HG03571 (cell line): Measurements from ENCODE around the gene MTHFR.

Experiments
- ATAC-seq: cut with Tn5 transposase; IDR thresholded peaks from one replicate; pipeline ENCODE4 v1.9.1; 2021; ENCODE audit not compliant: unreplicated experiment

MTHFR gene

GRCh38 chr1:11805422-11806306 is at the start of gene MTHFR, which contains the start of gene CLCN6:
Gene MTHFR, minus strand, starts transcription at chr1:11805964. Its CDS starts 2,848 bp downstream, at chr1:11803116.
Gene CLCN6, plus strand, starts transcription at chr1:11806191. Its CDS starts 72 bp downstream, at chr1:11806263.
- peak; percentile 76 for ATAC-seq

DNA sequence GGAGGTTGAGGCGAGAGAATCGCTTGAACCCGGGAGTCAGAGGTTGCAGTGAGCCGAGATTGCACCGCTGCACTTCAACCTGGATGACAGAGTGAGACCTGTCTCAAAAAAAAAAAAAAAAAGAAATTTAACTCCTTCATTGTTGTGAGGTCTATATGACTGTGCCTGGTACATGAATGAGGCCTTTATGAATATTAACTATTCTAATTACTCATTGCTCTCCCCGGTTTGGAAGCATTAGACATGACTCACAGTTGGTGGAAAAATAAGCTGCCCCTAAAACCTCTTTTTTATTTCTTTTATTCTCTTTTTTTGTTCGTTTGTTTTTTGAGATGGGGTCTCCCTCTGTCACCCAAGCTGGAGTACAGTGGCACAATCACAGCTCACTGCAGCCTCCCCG is 49.7 kb upstream of the MTHFR start:
- ATAC-seq: no peak

DNA sequence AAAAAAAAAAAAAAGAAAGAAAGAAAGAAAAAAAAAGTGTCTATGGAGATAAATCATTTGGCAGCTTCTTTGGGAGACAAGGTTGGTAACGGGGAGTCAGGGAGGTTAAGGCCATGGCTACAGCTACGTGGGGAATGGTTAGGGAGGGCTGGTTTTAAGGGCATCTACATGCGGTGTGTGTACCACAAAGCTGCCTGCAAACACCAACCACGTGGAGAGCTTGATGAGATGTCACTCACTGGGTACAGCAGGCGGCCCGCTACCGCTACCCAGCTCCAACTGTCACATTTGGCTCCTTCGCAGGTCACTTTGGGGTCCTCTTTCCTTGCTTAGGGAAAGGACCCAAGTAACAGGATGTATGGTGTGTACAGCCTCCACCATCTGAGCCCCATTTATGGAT is 48.8 kb upstream of the MTHFR start:
- no peak for ATAC-seq

- no peak for ATAC-seq
These were observed 45.4 kb upstream of the MTHFR start for GRCh38 chr1:11851180-11851579.

DNA sequence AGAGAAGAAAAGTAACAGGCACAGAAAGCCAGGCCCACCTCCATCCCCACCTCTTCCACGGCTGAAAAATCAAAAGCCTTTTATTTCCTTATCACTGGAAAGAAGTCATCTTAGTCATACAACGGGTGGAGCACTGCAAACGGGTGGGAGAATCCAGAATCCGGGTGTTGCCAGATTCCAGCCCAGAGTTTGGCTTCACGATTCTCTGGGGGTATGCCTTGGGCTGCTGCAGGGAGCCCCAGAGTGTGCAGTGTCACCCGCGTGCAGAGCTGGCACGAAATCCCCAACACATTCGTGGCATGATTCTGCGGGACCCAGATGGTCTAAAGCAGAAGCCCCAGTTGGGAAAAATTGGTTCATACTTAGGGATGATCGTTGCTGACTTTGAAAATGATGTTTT is 44.4 kb upstream of the MTHFR start:
- ATAC-seq: no peak

GRCh38 chr1:11848373-11848700 is 42.6 kb upstream of the MTHFR start:
- no peak for ATAC-seq

- ATAC-seq: no peak
These were observed 42.1 kb upstream of the MTHFR start, which contains the start of gene NPPA for GRCh38 chr1:11847667-11848372. Gene NPPA, minus strand, starts transcription at chr1:11847783. Its CDS starts 99 bp downstream, at chr1:11847684.

DNA sequence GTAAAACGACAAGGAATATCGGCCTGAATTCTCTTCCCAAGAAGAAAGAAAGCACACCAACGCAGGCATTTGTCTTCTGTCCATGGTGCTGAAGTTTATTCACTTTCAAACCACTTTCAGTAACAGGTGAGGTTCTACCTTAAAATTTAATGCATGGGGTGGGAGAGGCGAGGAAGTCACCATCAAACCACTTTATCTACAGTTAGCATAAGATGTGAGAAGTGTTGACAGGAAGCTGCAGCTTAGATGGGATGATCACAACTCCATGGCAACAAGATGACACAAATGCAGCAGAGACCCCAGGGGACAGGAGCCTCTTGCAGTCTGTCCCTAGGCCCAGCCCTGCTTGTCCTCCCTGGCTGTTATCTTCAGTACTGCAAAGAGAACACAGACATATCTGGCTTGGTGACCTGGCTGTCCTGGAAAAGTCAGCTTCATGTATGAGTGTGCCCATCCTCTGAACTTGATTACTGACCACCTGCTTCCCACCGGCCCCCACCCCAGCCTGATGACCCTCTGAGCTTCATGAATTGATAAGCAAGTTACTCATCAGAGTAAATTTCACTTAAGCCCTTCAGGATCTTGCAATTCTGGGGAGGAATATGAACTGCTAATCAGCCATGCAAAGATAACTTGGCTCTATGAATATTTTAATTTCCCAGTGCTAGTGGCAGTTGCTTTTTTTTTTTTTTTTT is 40.0 kb upstream of the MTHFR start:
- no peak for ATAC-seq

GRCh38 chr1:11842154-11843041 is 36.6 kb upstream of the MTHFR start:
- no peak for ATAC-seq

DNA sequence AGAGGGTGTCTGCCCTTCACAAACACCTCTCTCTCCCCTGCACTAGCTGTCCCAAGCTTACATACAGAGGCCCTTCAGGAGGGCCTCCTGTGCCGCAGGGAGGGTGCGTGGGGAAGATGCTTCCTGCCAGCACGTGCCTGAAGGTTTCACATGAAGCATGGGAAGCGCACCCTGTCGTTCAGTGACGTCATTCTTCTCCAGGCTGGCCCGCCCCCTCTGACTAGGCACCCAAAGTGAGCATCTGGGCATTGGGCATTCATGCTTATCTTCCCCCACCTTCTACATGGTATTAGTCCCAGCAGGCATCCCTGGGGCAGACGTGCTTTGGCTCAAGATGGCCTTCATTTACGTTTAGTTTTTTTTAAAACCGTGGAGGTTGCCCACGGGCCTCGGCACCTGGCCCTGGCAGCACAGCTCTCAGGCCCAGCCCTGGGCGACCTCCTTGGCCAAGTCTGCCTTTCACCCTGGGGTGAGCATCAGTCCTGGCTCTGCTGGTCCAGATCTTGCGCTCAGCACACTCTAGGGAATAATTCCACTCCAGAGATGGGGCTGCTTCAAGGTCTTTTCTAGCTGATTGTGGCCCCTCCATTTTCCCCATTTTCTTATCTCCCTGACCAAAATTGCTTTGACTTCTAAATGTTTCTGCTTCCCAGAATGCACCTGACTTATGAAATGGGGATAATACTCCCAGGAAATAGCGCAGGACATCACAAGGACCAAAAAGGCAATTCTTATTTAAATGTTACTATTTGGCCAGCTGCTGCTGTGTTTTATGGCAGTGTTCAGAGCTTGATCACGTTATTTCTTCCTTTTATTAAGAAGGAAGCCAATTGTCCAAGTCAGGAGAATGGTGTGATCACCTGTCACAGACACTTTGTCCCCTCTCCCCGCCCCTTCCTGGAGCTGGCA is 35.7 kb upstream of the MTHFR start:
- ATAC-seq: no peak

DNA sequence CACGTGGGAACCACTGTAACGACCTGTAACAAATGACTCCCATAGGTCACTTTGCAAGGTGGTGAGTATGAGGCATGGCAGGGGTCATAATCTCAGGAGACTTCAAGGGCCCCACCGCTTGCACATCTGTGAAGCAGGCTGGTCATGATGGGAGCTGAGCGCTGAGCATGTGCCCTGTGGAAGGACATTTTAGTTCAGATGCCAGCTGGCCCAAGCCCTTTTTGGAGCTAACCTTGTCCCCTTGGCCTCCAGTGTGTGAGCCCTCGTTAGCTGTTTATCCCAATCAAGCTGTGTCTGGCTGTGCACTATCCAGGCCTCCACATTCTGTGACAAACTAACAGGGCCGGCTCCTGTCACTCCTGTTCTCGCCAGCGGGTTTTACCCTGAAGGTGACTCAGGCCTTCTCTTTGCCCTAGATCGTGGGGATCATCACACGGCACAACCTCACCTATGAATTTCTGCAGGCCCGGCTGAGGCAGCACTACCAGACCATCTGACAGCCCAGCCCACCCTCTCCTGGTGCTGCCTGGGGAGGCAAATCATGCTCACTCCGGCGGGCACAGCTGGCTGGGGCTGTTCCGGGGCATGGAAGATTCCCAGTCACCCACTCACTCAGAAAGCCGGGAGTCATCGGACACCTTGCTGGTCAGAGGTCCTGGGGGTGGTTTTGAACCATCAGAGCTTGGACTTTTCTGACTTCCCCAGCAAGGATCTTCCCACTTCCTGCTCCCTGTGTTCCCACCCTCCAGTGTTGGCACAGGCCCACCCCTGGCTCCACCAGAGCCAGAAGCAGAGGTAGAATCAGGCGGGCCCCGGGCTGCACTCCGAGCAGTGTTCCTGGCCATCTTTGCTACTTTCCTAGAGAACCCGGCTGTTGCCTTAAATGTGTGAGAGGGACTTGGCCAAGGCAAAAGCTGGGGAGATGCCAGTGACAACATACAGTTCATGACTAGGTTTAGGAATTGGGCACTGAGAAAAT is 34.3 kb upstream of the MTHFR start:
- ATAC-seq: no peak

DNA sequence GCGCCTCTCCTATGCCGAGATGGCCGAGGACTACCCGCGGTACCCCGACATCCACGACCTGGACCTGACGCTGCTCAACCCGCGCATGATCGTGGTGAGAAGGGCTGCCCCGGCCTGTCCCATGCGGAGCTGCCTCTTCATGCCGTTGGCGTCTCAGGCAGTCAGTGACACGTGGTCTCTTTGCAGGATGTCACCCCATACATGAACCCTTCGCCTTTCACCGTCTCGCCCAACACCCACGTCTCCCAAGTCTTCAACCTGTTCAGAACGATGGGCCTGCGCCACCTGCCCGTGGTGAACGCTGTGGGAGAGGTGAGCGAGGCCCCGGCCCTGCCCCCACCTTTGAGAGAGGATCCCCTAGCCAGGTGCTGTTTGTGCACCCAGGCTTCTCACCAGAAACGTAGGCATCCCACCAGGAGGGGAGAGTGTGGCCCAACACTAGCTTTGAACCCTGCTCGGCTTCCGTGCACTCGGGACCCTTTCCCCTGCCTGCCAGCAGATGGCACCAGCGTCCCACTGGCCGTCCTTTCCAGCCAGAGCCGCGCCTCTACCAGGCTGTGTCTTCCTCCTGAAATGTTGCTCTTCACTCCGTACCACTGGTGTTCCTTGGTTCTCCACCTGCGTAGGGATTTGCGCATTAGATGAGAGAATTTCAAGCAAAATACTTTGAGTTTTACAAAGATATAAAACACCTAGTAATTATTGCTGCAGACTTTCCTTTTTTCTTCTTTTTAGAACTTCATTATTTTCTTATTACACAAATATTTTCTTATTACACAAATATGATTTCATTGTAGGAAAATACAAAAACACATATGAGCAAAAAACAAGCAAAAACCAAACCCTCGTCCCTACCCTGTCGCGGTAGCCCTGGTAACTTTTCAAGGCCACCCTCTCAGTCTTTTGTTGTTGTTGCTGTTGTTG is 32.8 kb upstream of the MTHFR start:
- ATAC-seq: no peak

- no peak for ATAC-seq
These were observed 32.1 kb upstream of the MTHFR start for GRCh38 chr1:11837767-11838348.

DNA sequence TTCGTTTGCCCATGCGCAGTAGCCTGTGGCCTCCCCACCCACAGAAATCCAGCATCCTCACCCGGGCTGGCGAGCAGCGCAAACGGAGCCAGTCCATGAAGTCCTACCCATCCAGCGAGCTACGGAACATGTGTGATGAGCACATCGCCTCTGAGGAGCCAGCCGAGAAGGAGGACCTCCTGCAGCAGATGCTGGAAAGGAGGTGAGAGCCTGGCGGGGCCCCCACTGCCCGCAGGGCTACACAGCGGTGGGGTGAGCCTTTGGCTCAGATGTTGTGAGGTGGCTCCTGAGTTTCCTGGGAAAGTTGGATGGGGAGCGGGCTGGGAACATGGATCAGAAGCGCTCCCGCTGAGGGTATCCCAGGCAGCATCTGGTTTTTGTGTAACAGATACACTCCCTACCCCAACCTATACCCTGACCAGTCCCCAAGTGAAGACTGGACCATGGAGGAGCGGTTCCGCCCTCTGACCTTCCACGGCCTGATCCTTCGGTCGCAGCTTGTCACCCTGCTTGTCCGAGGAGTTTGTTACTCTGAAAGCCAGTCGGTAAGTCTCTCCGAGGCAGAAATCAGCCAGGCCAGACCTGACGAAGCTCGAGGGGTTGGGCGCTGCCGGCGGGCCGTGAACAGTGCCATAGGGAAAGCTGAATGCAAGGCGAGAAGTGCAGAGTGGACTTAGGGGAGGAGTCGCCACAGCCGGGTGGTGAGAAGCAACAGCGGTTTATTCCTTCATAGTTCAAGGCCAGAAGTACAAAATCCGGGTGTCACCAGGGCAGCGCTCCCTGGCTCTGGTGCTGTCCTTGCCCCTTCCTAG is 31.4 kb upstream of the MTHFR start:
- no peak for ATAC-seq

GRCh38 chr1:11835441-11836225 is 29.9 kb upstream of the MTHFR start:
- no peak for ATAC-seq
